ENCODE measurements around the gene LRMDA.

- TF ChIP-seq CEBPB (IDR thresholded peaks at IDR 0.05): no peak
- no peak for TF ChIP-seq EP300 (IDR thresholded peaks at IDR 0.05; ENCODE audit: borderline replicate concordance)
- TF ChIP-seq TAF1 (IDR thresholded peaks at IDR 0.05; ENCODE audit: low read depth): no peak
- no peak for TF ChIP-seq MAX (IDR thresholded peaks at IDR 0.05)
- TF ChIP-seq RAD21 (IDR thresholded peaks at IDR 0.05; ENCODE audit: low read depth): no peak
- no peak for TF ChIP-seq CREB1 (IDR thresholded peaks at IDR 0.05; ENCODE audit: low read depth)
- TF ChIP-seq REST (IDR thresholded peaks at IDR 0.05; ENCODE audit: low read depth): no peak
- TF ChIP-seq FOXM1 (IDR thresholded peaks at IDR 0.05; ENCODE audit: borderline replicate concordance, low read depth): no peak
- TF ChIP-seq TEAD4 (IDR thresholded peaks at IDR 0.05): no peak
- no peak for TF ChIP-seq TCF12 (IDR thresholded peaks at IDR 0.05; ENCODE audit: low read depth)
- TF ChIP-seq EGR1 (IDR thresholded peaks at IDR 0.05): no peak
- no peak for TF ChIP-seq YY1 (IDR thresholded peaks at IDR 0.05; ENCODE audit: low read depth)
Observed at GRCh38 chr10:76333796-76334195, 902.4 kb downstream of the LRMDA start.

All from Ishikawa (cell line).